ENCODE results near the gene PLIN1. TPM values are rescaled to one million over a fixed set of nuclear protein-coding genes. Genes with fewer than 3 reads are reported as not detected.

The PLIN1 gene
- total RNA-seq, 1 experiment from 2014 or later: 0.32 TPM

DNA sequence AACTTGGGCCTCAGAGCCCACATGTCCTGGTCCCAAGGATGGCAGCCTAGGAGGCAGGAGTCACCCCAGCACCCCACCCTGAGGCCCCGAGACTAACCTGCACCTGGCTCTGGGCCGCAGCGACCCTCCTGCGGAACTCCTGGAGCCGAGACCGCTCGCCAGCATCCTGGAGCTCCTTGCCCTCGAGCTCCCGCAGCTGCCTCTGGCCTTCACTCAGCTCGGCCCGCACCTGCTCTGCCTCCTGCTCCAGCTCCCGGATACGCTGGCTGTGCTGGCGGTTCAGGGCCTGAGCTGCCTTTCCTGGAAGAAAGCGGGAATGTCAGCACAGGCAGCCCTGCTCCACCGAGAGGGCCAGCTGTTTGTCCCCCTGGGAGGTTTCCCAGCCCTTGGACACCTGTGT is 37.1 kb downstream of the PLIN1 start:
- ChIA-PET POLR2A (no interaction called here), CTCF (no interaction called here), RAD21 (ENCODE audit: low non-redundant PET in 1 of 2, low total read pairs in 2 of 2, uncharacterized antibody in 2 of 2, unreplicated experiment in 2 of 2) (no interaction called here)
- no TSS peak for BruUV-seq (replicated peaks)
- no peaks in the 10 kb centered on the region for H4K20me1 ChIP-seq (ENCODE audit: insufficient read depth)
- no peaks in the 10 kb centered on the region for H3K79me2 ChIP-seq (ENCODE audit: insufficient read depth, low read length)
- intact Hi-C loops (cut with micrococcal nuclease): no loop called here
- H3K9ac ChIP-seq (ENCODE audit: low read length): no peak overlapping the region
- H3K36me3 ChIP-seq (ENCODE audit: control insufficient read depth in 1 of 2, insufficient read depth in 2 of 2, low read length in 2 of 2): no peaks in the 10 kb centered on the region
- H3K27me3 ChIP-seq (ENCODE audit: insufficient read depth, low read length): no peaks in the 10 kb centered on the region
- no peaks in the 10 kb centered on the region for H3K9me2 ChIP-seq (ENCODE audit: insufficient read depth)
- H3K9me3 ChIP-seq (ENCODE audit: control insufficient read depth in 1 of 2, insufficient read depth in 1 of 2, low read depth in 1 of 2, low read length in 2 of 2): no peaks in the 10 kb centered on the region
- TF ChIP-seq EGR1 (IDR thresholded peaks at IDR 0.05; ENCODE audit: low read depth) (no peak), FOSL1 (IDR thresholded peaks at IDR 0.05; ENCODE audit: low read depth) (no peak), POLR2AphosphoS5 (IDR thresholded peaks at IDR 0.05; ENCODE audit: low read depth, low read length) (no peak), SP1 (IDR thresholded peaks at IDR 0.05; ENCODE audit: low read depth) (no peak), SRF (IDR thresholded peaks at IDR 0.05; ENCODE audit: low read depth) (no peak), CBX3 (IDR thresholded peaks at IDR 0.05; ENCODE audit: low read depth) (no peak), ZNF274 (IDR thresholded peaks at IDR 0.05; ENCODE audit: low read depth, low read length) (no peak), POLR2A (IDR thresholded peaks at IDR 0.05; ENCODE audit: borderline replicate concordance, extremely low read depth, insufficient read depth, insufficient read length) (no peak), RAD21 (IDR thresholded peaks at IDR 0.05; ENCODE audit: low read depth) (no peak), REST (IDR thresholded peaks at IDR 0.05; ENCODE audit: low read depth) (no peak), YY1 (IDR thresholded peaks at IDR 0.05; ENCODE audit: extremely low read depth, insufficient replicate concordance, low read depth, low read length) (no peak), JUND (IDR thresholded peaks at IDR 0.05) (no peak), ELF1 (IDR thresholded peaks at IDR 0.05; ENCODE audit: borderline replicate concordance, low read depth) (no peak), SIN3A (IDR thresholded peaks at IDR 0.05; ENCODE audit: low read depth) (no peak)
- TF ChIP-seq, protein P1, sequence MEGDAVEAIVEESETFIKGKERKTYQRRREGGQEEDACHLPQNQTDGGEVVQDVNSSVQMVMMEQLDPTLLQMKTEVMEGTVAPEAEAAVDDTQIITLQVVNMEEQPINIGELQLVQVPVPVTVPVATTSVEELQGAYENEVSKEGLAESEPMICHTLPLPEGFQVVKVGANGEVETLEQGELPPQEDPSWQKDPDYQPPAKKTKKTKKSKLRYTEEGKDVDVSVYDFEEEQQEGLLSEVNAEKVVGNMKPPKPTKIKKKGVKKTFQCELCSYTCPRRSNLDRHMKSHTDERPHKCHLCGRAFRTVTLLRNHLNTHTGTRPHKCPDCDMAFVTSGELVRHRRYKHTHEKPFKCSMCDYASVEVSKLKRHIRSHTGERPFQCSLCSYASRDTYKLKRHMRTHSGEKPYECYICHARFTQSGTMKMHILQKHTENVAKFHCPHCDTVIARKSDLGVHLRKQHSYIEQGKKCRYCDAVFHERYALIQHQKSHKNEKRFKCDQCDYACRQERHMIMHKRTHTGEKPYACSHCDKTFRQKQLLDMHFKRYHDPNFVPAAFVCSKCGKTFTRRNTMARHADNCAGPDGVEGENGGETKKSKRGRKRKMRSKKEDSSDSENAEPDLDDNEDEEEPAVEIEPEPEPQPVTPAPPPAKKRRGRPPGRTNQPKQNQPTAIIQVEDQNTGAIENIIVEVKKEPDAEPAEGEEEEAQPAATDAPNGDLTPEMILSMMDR (IDR thresholded peaks at IDR 0.05 in 2 of 3, conservative IDR thresholded peaks at IDR 0.05 in 1 of 3; ENCODE audit: borderline replicate concordance in 1 of 3, insufficient read depth in 1 of 3, low read depth in 2 of 3, low read length in 2 of 3): no peak
- TF ChIP-seq, protein P2, sequence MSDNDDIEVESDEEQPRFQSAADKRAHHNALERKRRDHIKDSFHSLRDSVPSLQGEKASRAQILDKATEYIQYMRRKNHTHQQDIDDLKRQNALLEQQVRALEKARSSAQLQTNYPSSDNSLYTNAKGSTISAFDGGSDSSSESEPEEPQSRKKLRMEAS (IDR thresholded peaks at IDR 0.05): no peak
- DNase-seq (ENCODE audit: low read depth, low spot score): no peak
- no peak overlapping the region for H2AFZ ChIP-seq (ENCODE audit: low read depth, low read length, poor library complexity, severe bottlenecking)
- no peak for ATAC-seq
- H3K4me3 ChIP-seq (replicated peaks in 1 of 2; ENCODE audit: low read depth in 1 of 2, low read length in 2 of 2): no peak overlapping the region
- no peak overlapping the region for H3K27ac ChIP-seq (ENCODE audit: low read depth, low read length)
- H3K4me2 ChIP-seq (ENCODE audit: low read length): no peak overlapping the region
- no peaks in the 10 kb centered on the region for H3K4me1 ChIP-seq (ENCODE audit: control insufficient read depth in 1 of 2, insufficient read depth in 2 of 2, low read length in 2 of 2)
